Measurements from ENCODE around the gene TMEM151B.
"Not testable (repeated sequence)": the region's sequence is repeated elsewhere in the genome, so short reads cannot be mapped to it uniquely, and the experiment has no call there.

Gene TMEM151B

GRCh38 chr6:44269921-44270525 is at the start of gene TMEM151B:
TMEM151B (plus strand) TSS chr6:44270450; CDS start chr6:44270743, 293 bp downstream.
- no peak for DNase-seq (ENCODE audit: low read depth)

GRCh38 chr6:44220913-44221290 is 49.3 kb upstream of the TMEM151B start:
- DNase-seq (ENCODE audit: low read depth) = no peak

- DNase-seq (ENCODE audit: low read depth) = no peak
Observed at GRCh38 chr6:44221291-44221960, 48.8 kb upstream of the TMEM151B start.

GRCh38 chr6:44221961-44222335 is 48.3 kb upstream of the TMEM151B start:
- DNase-seq (ENCODE audit: low read depth) = no peak

GRCh38 chr6:44222486-44223318 is 47.5 kb upstream of the TMEM151B start:
- no peak for DNase-seq (ENCODE audit: low read depth)

- DNase-seq (ENCODE audit: low read depth) = no peak
Observed at GRCh38 chr6:44223319-44224028, 46.8 kb upstream of the TMEM151B start, which contains the start of gene SLC29A1. SLC29A1 (plus strand) TSS chr6:44223595; CDS start chr6:44227314, 3,719 bp downstream.

- no peak for DNase-seq (ENCODE audit: low read depth)
Observed at GRCh38 chr6:44224029-44224964, 46.0 kb upstream of the TMEM151B start.

GRCh38 chr6:44224965-44225305 is 45.3 kb upstream of the TMEM151B start:
- no peak for DNase-seq (ENCODE audit: low read depth)

- DNase-seq (ENCODE audit: low read depth) = no peak
Observed at GRCh38 chr6:44225579-44226325, 44.5 kb upstream of the TMEM151B start.

- DNase-seq (ENCODE audit: low read depth) = no peak
Observed at GRCh38 chr6:44226368-44227147, 43.7 kb upstream of the TMEM151B start.

GRCh38 chr6:44227148-44227793 is 43.0 kb upstream of the TMEM151B start:
- no peak for DNase-seq (ENCODE audit: low read depth)

- no peak for DNase-seq (ENCODE audit: low read depth)
Observed at GRCh38 chr6:44228031-44228430, 42.2 kb upstream of the TMEM151B start.

GRCh38 chr6:44228433-44228832 is 41.8 kb upstream of the TMEM151B start:
- no peak for DNase-seq (ENCODE audit: low read depth)

- no peak for DNase-seq (ENCODE audit: low read depth)
Observed at GRCh38 chr6:44228836-44229235, 41.4 kb upstream of the TMEM151B start.

- no peak for DNase-seq (ENCODE audit: low read depth)
Observed at GRCh38 chr6:44229376-44230033, 40.7 kb upstream of the TMEM151B start.

- no peak for DNase-seq (ENCODE audit: low read depth)
Observed at GRCh38 chr6:44230034-44230675, 40.1 kb upstream of the TMEM151B start.

- DNase-seq (ENCODE audit: low read depth) = not testable (repeated sequence)
Observed at GRCh38 chr6:44231426-44231825, 38.8 kb upstream of the TMEM151B start.
